ENCODE measurements around the gene DGAT2L6.
A peak's percentile ranks its signal among the peaks of the same experiment; 100 is the strongest.
"Not testable (repeated sequence)": the region's sequence is repeated elsewhere in the genome, so short reads cannot be mapped to it uniquely, and the experiment has no call there.

The DGAT2L6 gene

GRCh38 chrX:70190225-70190624 is 12.9 kb downstream of the DGAT2L6 start:
- no peak for TF ChIP-seq CTCF (IDR thresholded peaks at IDR 0.05; ENCODE audit: low read depth, low read length)
- no peak overlapping the region for H3K4me3 ChIP-seq (ENCODE audit: low read depth, low read length)
- no peak for DNase-seq (ENCODE audit: low read depth, low spot score)
- in situ Hi-C loops (cut with HindIII; ENCODE audit: low sequenced_read_pairs): no loop called here

GRCh38 chrX:70196961-70197720 is 19.9 kb downstream of the DGAT2L6 start:
- peak; percentile 51 for DNase-seq (ENCODE audit: low read depth, low spot score)
- H3K4me3 ChIP-seq (ENCODE audit: low read depth, low read length): no peak overlapping the region
- peak; percentile 69 for TF ChIP-seq CTCF (IDR thresholded peaks at IDR 0.05; ENCODE audit: low read depth, low read length)
- in situ Hi-C loops (cut with HindIII; ENCODE audit: low sequenced_read_pairs): no loop called here

- no peak overlapping the region for H3K4me3 ChIP-seq (ENCODE audit: low read depth, low read length)
- in situ Hi-C loops (cut with HindIII; ENCODE audit: low sequenced_read_pairs): no loop called here
- no peak for TF ChIP-seq CTCF (IDR thresholded peaks at IDR 0.05; ENCODE audit: low read depth, low read length)
- no peak for DNase-seq (ENCODE audit: low read depth, low spot score)
Measured at GRCh38 chrX:70201732-70202131, 24.4 kb downstream of the DGAT2L6 start.

- in situ Hi-C loops (cut with HindIII; ENCODE audit: low sequenced_read_pairs): no loop called here
- TF ChIP-seq CTCF (IDR thresholded peaks at IDR 0.05; ENCODE audit: low read depth, low read length): no peak
- H3K4me3 ChIP-seq (ENCODE audit: low read depth, low read length): no peak overlapping the region
- DNase-seq (ENCODE audit: low read depth, low spot score): peak; percentile 29
Measured at GRCh38 chrX:70208479-70208878, 31.2 kb downstream of the DGAT2L6 start.

GRCh38 chrX:70209570-70209969 is 32.3 kb downstream of the DGAT2L6 start:
- DNase-seq (ENCODE audit: low read depth, low spot score); H3K4me3 ChIP-seq (ENCODE audit: low read depth, low read length); in situ Hi-C loops (cut with HindIII; ENCODE audit: low sequenced_read_pairs): not testable (repeated sequence)

- H3K4me3 ChIP-seq (ENCODE audit: low read depth, low read length): no peak overlapping the region
- in situ Hi-C loops (cut with HindIII; ENCODE audit: low sequenced_read_pairs): no loop called here
- DNase-seq (ENCODE audit: low read depth, low spot score): peak; percentile 77
- TF ChIP-seq CTCF (IDR thresholded peaks at IDR 0.05; ENCODE audit: low read depth, low read length): no peak
Measured at GRCh38 chrX:70219938-70220764, 42.9 kb downstream of the DGAT2L6 start.

- in situ Hi-C loops (cut with HindIII; ENCODE audit: low sequenced_read_pairs): no loop called here
- DNase-seq (ENCODE audit: low read depth, low spot score): no peak
- H3K4me3 ChIP-seq (ENCODE audit: low read depth, low read length): no peak overlapping the region
- TF ChIP-seq CTCF (IDR thresholded peaks at IDR 0.05; ENCODE audit: low read depth, low read length): no peak
Measured at GRCh38 chrX:70226048-70226447, 48.8 kb downstream of the DGAT2L6 start.

Measured in astrocyte of the spinal cord (primary cell).